Trophoblast cell (in vitro differentiated cells and primary cell): ENCODE measurements around the gene ME3.
A peak's percentile ranks its signal among the peaks of the same experiment; 100 is the strongest.

ENCODE experiments used
- DNase-seq, 2 donors: peaks; one replicate each; pipeline ENCODE4 v3.0.0-alpha.2; 2016
- H2AFZ ChIP-seq: 2 replicates; pipeline ENCODE4 v1.6.1; 2013; ENCODE audit warnings: low read length, moderate library complexity, mild to moderate bottlenecking; ENCODE audit not compliant: insufficient read depth, poor library complexity
- H2AK5ac ChIP-seq: 2 replicates; pipeline ENCODE4 v1.6.1; 2013; ENCODE audit warnings: mild to moderate bottlenecking, low read length
- H2BK120ac ChIP-seq: 2 replicates; pipeline ENCODE4 v1.6.1; 2013; ENCODE audit warnings: low read length, mild to moderate bottlenecking, moderate library complexity; ENCODE audit not compliant: insufficient read depth, poor library complexity
- H2BK12ac ChIP-seq: 2 replicates; pipeline ENCODE4 v1.6.1; 2013; ENCODE audit warnings: mild to moderate bottlenecking, low read length, moderate library complexity
- H2BK5ac ChIP-seq: 2 replicates; pipeline ENCODE4 v1.6.1; 2013; ENCODE audit warnings: low read length, low read depth, moderate library complexity, mild to moderate bottlenecking; ENCODE audit not compliant: poor library complexity
- H3K14ac ChIP-seq: 2 replicates; pipeline ENCODE4 v1.6.1; 2013; ENCODE audit warnings: mild to moderate bottlenecking, low read length
- H3K18ac ChIP-seq: 2 replicates; pipeline ENCODE4 v1.6.1; 2013; ENCODE audit warnings: mild to moderate bottlenecking, low read length
- H3K23ac ChIP-seq: 2 replicates; pipeline ENCODE4 v1.6.1; 2013; ENCODE audit warnings: low read length
- H3K27ac ChIP-seq: 2 replicates; pipeline ENCODE4 v1.5.1; 2013; ENCODE audit warnings: low read depth, mild to moderate bottlenecking, inconsistent platforms, low read length, moderate library complexity
- H3K27me3 ChIP-seq: 2 replicates; pipeline ENCODE4 v1.6.1; 2013; ENCODE audit warnings: inconsistent platforms, mild to moderate bottlenecking, low read length, moderate library complexity; ENCODE audit not compliant: insufficient read depth
- H3K36me3 ChIP-seq, 2 experiments: 1 replicate in 1 of 2; 2 replicates in 1 of 2; pipeline ENCODE4 v1.6.1; 2013; ENCODE audit warnings: low read length in 2 of 2, mild to moderate bottlenecking in 2 of 2, moderate library complexity in 1 of 2; ENCODE audit not compliant: insufficient read depth in 2 of 2, control insufficient read depth in 1 of 2
- H3K4ac ChIP-seq: 2 replicates; pipeline ENCODE4 v1.6.1; 2013; ENCODE audit warnings: low read depth, mild to moderate bottlenecking, low read length, moderate library complexity
- H3K4me1 ChIP-seq, 2 experiments: 1 replicate in 1 of 2; 2 replicates in 1 of 2; pipeline ENCODE4 v1.6.1; 2013; ENCODE audit warnings: low read length in 2 of 2, mild to moderate bottlenecking in 2 of 2, moderate library complexity in 1 of 2; ENCODE audit not compliant: insufficient read depth in 2 of 2, control insufficient read depth in 1 of 2
- H3K4me2 ChIP-seq: 2 replicates; pipeline ENCODE4 v1.6.1; 2013; ENCODE audit warnings: inconsistent platforms, mild to moderate bottlenecking, low read length, moderate library complexity
- H3K4me3 ChIP-seq: 2 replicates; pipeline ENCODE4 v1.5.1; 2013; ENCODE audit warnings: mild to moderate bottlenecking, low read depth, low read length, inconsistent platforms
- H3K79me1 ChIP-seq: one replicate; pipeline ENCODE4 v1.6.1; 2013; ENCODE audit warnings: low read length
- H3K79me2 ChIP-seq: 2 replicates; pipeline ENCODE4 v1.6.1; 2013; ENCODE audit warnings: low read length, mild to moderate bottlenecking; ENCODE audit not compliant: control insufficient read depth, insufficient read depth, poor library complexity
- H3K9ac ChIP-seq: 2 replicates; pipeline ENCODE4 v1.6.1; 2013; ENCODE audit warnings: mild to moderate bottlenecking, low read length
- H3K9me3 ChIP-seq: 2 replicates; pipeline ENCODE4 v1.6.1; 2013; ENCODE audit warnings: low read depth, mild to moderate bottlenecking, control low read depth, inconsistent platforms, low read length; ENCODE audit not compliant: insufficient read depth
- H4K12ac ChIP-seq: 2 replicates; pipeline ENCODE4 v1.6.1; 2013; ENCODE audit warnings: low read depth, mild to moderate bottlenecking, low read length, moderate library complexity
- H4K8ac ChIP-seq: 2 replicates; pipeline ENCODE4 v1.6.1; 2013; ENCODE audit warnings: low read depth, mild to moderate bottlenecking, low read length, moderate library complexity
- H4K91ac ChIP-seq: one replicate; pipeline ENCODE4 v1.6.1; 2013; ENCODE audit warnings: low read depth, mild to moderate bottlenecking, low read length, moderate library complexity
- WGBS: extraction: QIAGEN DNeasy Blood & Tissue Kit; methylation state at CpG from one replicate; pipeline ENCODE4 v1.1.7; 2013; ENCODE audit warnings: missing lambda C conversion rate; ENCODE audit not compliant: insufficient read length, insufficient coverage; ENCODE audit errors: extremely low coverage; 5-methylcytosine and 5-hydroxymethylcytosine counted together

ME3 gene

GRCh38 chr11:86503131-86503530 is 169.3 kb downstream of the ME3 start:
- no peak overlapping the region for H3K27ac ChIP-seq
- WGBS, result no CpG with 5 or more reads among the region's 4 CpGs

DNA sequence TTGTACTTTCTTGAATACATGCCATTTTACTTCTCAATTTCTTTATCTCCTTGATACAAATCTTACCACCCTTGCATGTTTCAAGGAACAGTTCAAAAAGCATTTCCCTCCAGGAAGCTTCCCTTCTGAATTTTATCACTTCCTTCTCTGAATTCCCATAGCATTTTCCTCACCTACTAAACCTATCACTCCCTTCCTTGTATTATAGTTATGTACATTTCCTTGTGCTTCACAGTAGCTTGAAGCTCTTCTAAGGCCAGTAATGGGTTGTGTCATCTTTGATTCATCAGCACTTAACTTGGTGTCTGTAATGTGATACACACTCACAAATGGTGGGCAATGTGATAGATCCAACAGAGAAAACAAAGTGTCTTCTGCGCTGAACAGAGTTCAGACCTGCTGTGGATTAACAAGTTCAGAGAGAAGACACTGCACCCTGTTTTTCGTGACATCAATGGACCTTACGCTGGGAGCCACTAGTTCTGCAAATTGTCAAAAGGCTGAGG is 170.2 kb downstream of the ME3 start:
- H3K79me2 ChIP-seq, result peaks cover 2% of the 10 kb centered on the region
- no peak overlapping the region for H3K9ac ChIP-seq
- no CpG with 5 or more reads among the region's 3 CpGs for WGBS
- no peak overlapping the region for H2BK5ac ChIP-seq
- no peak for DNase-seq
- no peak overlapping the region for H3K27ac ChIP-seq
- H3K36me3 ChIP-seq, result no peaks in the 10 kb centered on the region
- peak overlapping the region; percentile 29 for H2BK12ac ChIP-seq
- H3K9me3 ChIP-seq, result no peaks in the 10 kb centered on the region
- H4K8ac ChIP-seq, result no peak overlapping the region
- H3K4ac ChIP-seq, result no peak overlapping the region
- H4K91ac ChIP-seq, result no peak overlapping the region
- H2BK120ac ChIP-seq, result no peak overlapping the region
- H3K18ac ChIP-seq, result no peak overlapping the region
- H3K4me1 ChIP-seq, result peaks cover 9 to 19% of the 10 kb centered on the region in 2 experiments
- H2AFZ ChIP-seq, result no peak overlapping the region
- H4K12ac ChIP-seq, result no peak overlapping the region
- H3K79me1 ChIP-seq, result peaks cover 18% of the 10 kb centered on the region
- no peak overlapping the region for H3K14ac ChIP-seq
- no peak overlapping the region for H3K23ac ChIP-seq
- H2AK5ac ChIP-seq, result no peak overlapping the region
- H3K27me3 ChIP-seq, result no peaks in the 10 kb centered on the region
- no peak overlapping the region for H3K4me2 ChIP-seq
- H3K4me3 ChIP-seq, result no peak overlapping the region

More at GRCh38 chr11:86503131-86503530, 169.3 kb downstream of the ME3 start:
- H3K18ac ChIP-seq, result no peak overlapping the region
- H3K79me1 ChIP-seq, result peaks cover 11% of the 10 kb centered on the region
- no peak overlapping the region for H3K14ac ChIP-seq
- no peaks in the 10 kb centered on the region for H3K9me3 ChIP-seq
- no peaks in the 10 kb centered on the region for H3K27me3 ChIP-seq
- peak overlapping the region; percentile 21 for H2BK120ac ChIP-seq
- no peak overlapping the region for H3K4me3 ChIP-seq
- H2AK5ac ChIP-seq, result no peak overlapping the region
- peak overlapping the region; percentile 51 for H2BK12ac ChIP-seq
- no peak overlapping the region for H3K4ac ChIP-seq
- no peak overlapping the region for H2BK5ac ChIP-seq
- H3K23ac ChIP-seq, result no peak overlapping the region
- no peak overlapping the region for H3K4me2 ChIP-seq
- DNase-seq, result no peak
- no peaks in the 10 kb centered on the region for H3K79me2 ChIP-seq
- H3K9ac ChIP-seq, result no peak overlapping the region
- no peak overlapping the region for H2AFZ ChIP-seq
- no peak overlapping the region for H4K12ac ChIP-seq
- no peak overlapping the region for H4K8ac ChIP-seq
- no peak overlapping the region for H4K91ac ChIP-seq
- no peaks in the 10 kb centered on the region for H3K36me3 ChIP-seq
- peaks cover 4 to 10% of the 10 kb centered on the region in 2 experiments for H3K4me1 ChIP-seq

DNA sequence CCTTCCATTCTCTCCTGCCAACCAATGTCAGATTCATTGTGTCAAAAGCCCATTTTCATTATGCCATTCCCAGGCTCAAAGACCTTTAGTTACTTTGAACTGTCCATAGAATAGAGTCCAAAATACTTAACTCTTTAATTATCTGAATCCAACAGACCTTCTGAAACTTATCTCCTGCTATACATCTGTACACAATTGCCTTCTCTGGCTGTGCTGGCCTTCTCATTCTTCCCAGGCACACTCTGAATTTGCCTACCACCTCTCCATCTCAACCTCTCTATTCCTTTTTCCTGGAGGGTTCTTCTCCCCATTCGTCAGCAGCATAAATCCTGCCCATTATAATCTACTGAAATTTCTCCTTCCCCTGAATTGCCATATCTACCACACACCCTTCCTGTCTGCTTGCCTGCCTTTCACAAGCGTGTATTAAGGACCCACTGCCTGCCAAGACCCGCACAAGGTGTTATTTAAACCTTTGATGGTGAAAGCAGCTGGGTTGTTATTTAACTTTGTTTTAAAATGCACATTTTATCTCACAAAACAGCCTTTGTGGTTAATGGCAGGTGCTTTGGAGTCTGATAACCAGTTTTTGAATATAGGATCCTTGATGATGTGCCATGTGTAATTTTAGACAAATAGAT is 171.8 kb downstream of the ME3 start:
- H4K12ac ChIP-seq, result no peak overlapping the region
- H4K91ac ChIP-seq, result no peak overlapping the region
- H2BK5ac ChIP-seq, result no peak overlapping the region
- H3K36me3 ChIP-seq, result no peaks in the 10 kb centered on the region
- no peak overlapping the region for H3K9ac ChIP-seq
- H3K14ac ChIP-seq, result no peak overlapping the region
- H4K8ac ChIP-seq, result no peak overlapping the region
- no peak overlapping the region for H3K4ac ChIP-seq
- no peaks in the 10 kb centered on the region for H3K27me3 ChIP-seq
- H3K4me3 ChIP-seq, result no peak overlapping the region
- H3K4me2 ChIP-seq, result no peak overlapping the region
- peaks cover 2% of the 10 kb centered on the region for H3K79me2 ChIP-seq
- peak overlapping the region; percentile 88 for H2BK12ac ChIP-seq
- H3K4me1 ChIP-seq, result peaks cover 13 to 23% of the 10 kb centered on the region in 2 experiments
- DNase-seq, result no peak
- no peak overlapping the region for H2AFZ ChIP-seq
- peaks cover 22% of the 10 kb centered on the region for H3K79me1 ChIP-seq
- no peaks in the 10 kb centered on the region for H3K9me3 ChIP-seq
- H3K18ac ChIP-seq, result no peak overlapping the region
- WGBS, result no CpG with 5 or more reads among the region's 3 CpGs
- H2BK120ac ChIP-seq, result no peak overlapping the region
- H3K27ac ChIP-seq, result no peak overlapping the region
- H3K23ac ChIP-seq, result no peak overlapping the region
- H2AK5ac ChIP-seq, result no peak overlapping the region

GRCh38 chr11:86499723-86500129 is 172.7 kb downstream of the ME3 start:
- H3K4me1 ChIP-seq, result peaks cover 13 to 23% of the 10 kb centered on the region in 2 experiments
- H3K4me3 ChIP-seq, result no peak overlapping the region
- no peak overlapping the region for H3K9ac ChIP-seq
- no peaks in the 10 kb centered on the region for H3K9me3 ChIP-seq
- H3K27ac ChIP-seq, result no peak overlapping the region
- no peaks in the 10 kb centered on the region for H3K36me3 ChIP-seq
- no peak overlapping the region for H4K12ac ChIP-seq
- H4K8ac ChIP-seq, result no peak overlapping the region
- no peak overlapping the region for H2AFZ ChIP-seq
- no peak overlapping the region for H2AK5ac ChIP-seq
- peaks cover 2% of the 10 kb centered on the region for H3K79me2 ChIP-seq
- H2BK12ac ChIP-seq, result peak overlapping the region; percentile 4
- H2BK5ac ChIP-seq, result no peak overlapping the region
- no peak overlapping the region for H3K4me2 ChIP-seq
- H3K14ac ChIP-seq, result no peak overlapping the region
- no peak overlapping the region for H4K91ac ChIP-seq
- WGBS, result no CpG with 5 or more reads among the region's 4 CpGs
- peak in 1 of 2 donors; percentile 37 for DNase-seq
- no peak overlapping the region for H3K18ac ChIP-seq
- peaks cover 24% of the 10 kb centered on the region for H3K79me1 ChIP-seq
- no peak overlapping the region for H3K4ac ChIP-seq
- no peak overlapping the region for H3K23ac ChIP-seq
- no peak overlapping the region for H2BK120ac ChIP-seq
- no peaks in the 10 kb centered on the region for H3K27me3 ChIP-seq
